ENCODE measurements around the gene CSRNP2. TPM values are rescaled to one million over a fixed set of nuclear protein-coding genes. Genes with fewer than 3 reads are reported as not detected.
A peak's percentile ranks its signal among the peaks of the same experiment; 100 is the strongest.

CSRNP2 gene
- total and polyA plus RNA-seq, 2 donors: 11.7 to 16.7 TPM

DNA sequence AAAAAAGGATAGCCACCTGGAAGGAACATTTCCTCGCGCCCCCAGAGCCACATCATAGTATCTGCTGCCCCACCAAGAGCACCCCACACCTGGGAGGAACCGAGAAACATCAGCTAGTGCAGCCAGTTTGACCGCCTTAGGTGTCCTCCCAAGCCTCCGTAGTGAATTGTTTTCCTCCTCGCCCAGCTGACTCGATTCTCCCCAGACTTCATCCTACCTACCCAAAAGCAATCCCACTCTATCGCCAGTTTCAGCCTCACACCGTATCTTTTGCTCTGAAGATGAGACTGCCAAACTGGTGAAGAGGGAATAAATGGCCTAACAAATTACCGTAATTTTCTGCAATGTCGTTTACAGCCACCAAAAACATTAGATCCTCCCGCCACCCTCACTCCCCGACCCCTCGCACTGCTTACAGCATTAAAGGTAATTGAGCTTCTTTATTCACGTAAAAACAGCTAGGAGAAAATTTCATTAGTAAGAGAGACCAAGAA, 56.0 kb downstream of the CSRNP2 start:
- WGBS: 97% methylated on average over 15 of the region's 15 CpGs
- Histone ChIP-seq H3K4me1 (ENCODE audit: control insufficient read depth in 2 of 2, insufficient read depth in 2 of 2, low read length in 2 of 2) (peaks cover 20 to 44% of the 10 kb centered on the region in 2 donors), H3K4me3 (ENCODE audit: low read length in 2 of 2) (no peak overlapping the region), H3K36me3 (ENCODE audit: control insufficient read depth in 2 of 2, insufficient read depth in 2 of 2, low read length in 1 of 2) (peaks cover 0 to 6% of the 10 kb centered on the region in 2 donors), H3K9me3 (ENCODE audit: control insufficient read depth in 2 of 2, insufficient read depth in 1 of 2, low read length in 1 of 2) (no peaks in the 10 kb centered on the region), H3K27me3 (ENCODE audit: control insufficient read depth in 2 of 2, insufficient read depth in 1 of 2, low read length in 1 of 2) (no peaks in the 10 kb centered on the region), H3K27ac (ENCODE audit: low read depth in 1 of 2, low read length in 1 of 2) (no peak overlapping the region)
- DNase-seq (ENCODE audit: low read depth in 6 of 9, low spot score in 9 of 9): no peak

DNA sequence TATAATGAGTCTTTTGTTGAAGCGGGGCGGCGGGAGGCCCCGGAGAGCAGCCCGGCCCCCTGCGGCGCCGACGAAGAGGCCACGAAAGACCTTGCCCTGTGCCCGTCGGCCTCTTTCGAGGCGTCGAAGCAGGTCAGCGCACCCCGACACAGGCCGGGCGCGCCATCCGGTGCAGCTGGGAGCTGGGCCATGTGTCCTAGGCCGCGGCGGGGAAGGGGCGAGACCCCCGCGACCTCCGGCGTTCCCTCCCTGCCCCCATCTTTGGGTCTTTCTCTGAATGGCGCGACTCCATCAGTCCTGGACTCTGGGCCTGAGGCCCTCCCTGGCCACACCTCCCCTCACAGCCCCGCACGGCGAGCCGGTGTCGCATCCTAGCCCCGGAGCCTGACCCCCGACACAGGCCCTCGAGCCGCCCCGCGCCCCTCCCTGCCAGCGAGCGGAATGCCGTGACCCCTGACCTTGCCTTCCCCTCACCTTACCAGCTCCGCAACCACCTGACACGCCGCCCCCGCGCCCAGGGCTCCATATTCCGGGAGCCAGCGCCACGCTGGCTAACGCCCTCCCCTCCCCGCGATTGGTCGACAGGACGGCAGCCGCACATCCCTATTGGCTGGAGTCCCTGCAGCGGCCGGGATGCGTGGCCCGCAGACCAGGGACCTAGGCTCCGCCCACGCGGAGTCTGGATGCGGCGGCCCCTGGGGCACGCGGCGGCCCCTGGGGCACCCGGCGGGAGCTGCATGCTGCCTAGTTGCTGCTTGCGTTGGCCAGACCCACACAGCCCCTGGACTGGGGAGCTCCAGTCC, 57.4 kb downstream of the CSRNP2 start, which contains the start of gene SLC11A2:
Gene SLC11A2, minus strand, starts transcription at position 549 of the 803 bp plus-strand sequence. CDS start 15,656 bp downstream, outside the sequence.
- Histone ChIP-seq H3K9me3 (ENCODE audit: control insufficient read depth in 2 of 2, insufficient read depth in 1 of 2, low read length in 1 of 2) (no peaks in the 10 kb centered on the region), H3K4me1 (ENCODE audit: control insufficient read depth in 2 of 2, insufficient read depth in 2 of 2, low read length in 2 of 2) (peaks cover 28 to 56% of the 10 kb centered on the region in 2 donors), H3K27ac (ENCODE audit: low read depth in 1 of 2, low read length in 1 of 2) (peak within 1 kb of the TSS; percentile 99), H3K27me3 (ENCODE audit: control insufficient read depth in 2 of 2, insufficient read depth in 1 of 2, low read length in 1 of 2) (no peaks in the 10 kb centered on the region), H3K36me3 (ENCODE audit: control insufficient read depth in 2 of 2, insufficient read depth in 2 of 2, low read length in 1 of 2) (peaks cover 0 to 6% of the 10 kb centered on the region in 2 donors), H3K4me3 (ENCODE audit: low read length in 2 of 2) (peak within 1 kb of the TSS; percentile 87 to 92)
- peak; percentile 70 to 95 (median 87) for DNase-seq (ENCODE audit: low read depth in 6 of 9, low spot score in 9 of 9)
- WGBS: under 1% methylated on average over 74 of the region's 74 CpGs

DNA sequence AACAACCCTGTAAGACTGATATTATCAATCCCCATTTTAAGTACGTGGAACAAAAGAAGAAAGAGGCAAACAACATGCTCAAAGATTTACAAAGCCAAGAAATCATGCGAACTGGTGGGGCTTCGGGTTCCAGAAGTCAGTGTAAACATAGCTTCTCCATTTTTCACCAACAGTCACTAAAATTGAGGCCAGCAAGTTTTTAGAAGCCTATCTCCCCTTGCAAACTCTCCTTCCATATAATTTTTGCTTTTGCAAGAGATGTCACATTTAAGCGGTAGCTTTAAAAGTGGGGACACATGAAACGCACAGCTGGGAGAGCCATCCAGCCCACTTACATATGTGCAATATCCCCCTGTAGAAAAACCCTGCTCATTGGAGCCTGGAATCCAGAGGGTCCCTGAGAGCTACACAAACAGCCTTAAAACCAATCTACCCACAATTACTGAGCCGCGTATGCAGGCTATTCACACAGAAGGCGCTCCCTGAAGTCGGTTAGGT, 58.0 kb downstream of the CSRNP2 start:
- 4% methylated on average over 9 of the region's 9 CpGs for WGBS
- Histone ChIP-seq H3K27ac (ENCODE audit: low read depth in 1 of 2, low read length in 1 of 2) (peak overlapping the region; percentile 99), H3K4me1 (ENCODE audit: control insufficient read depth in 2 of 2, insufficient read depth in 2 of 2, low read length in 2 of 2) (peaks cover 34 to 63% of the 10 kb centered on the region in 2 donors), H3K9me3 (ENCODE audit: control insufficient read depth in 2 of 2, insufficient read depth in 1 of 2, low read length in 1 of 2) (no peaks in the 10 kb centered on the region), H3K4me3 (ENCODE audit: low read length in 2 of 2) (peak overlapping the region; percentile 87 to 92), H3K36me3 (ENCODE audit: control insufficient read depth in 2 of 2, insufficient read depth in 2 of 2, low read length in 1 of 2) (peaks cover 0 to 8% of the 10 kb centered on the region in 2 donors), H3K27me3 (ENCODE audit: control insufficient read depth in 2 of 2, insufficient read depth in 1 of 2, low read length in 1 of 2) (no peaks in the 10 kb centered on the region)
- DNase-seq (ENCODE audit: low read depth in 6 of 9, low spot score in 9 of 9): peak in 3 of 9 donors; percentile 48 to 78 (median 63)

DNA sequence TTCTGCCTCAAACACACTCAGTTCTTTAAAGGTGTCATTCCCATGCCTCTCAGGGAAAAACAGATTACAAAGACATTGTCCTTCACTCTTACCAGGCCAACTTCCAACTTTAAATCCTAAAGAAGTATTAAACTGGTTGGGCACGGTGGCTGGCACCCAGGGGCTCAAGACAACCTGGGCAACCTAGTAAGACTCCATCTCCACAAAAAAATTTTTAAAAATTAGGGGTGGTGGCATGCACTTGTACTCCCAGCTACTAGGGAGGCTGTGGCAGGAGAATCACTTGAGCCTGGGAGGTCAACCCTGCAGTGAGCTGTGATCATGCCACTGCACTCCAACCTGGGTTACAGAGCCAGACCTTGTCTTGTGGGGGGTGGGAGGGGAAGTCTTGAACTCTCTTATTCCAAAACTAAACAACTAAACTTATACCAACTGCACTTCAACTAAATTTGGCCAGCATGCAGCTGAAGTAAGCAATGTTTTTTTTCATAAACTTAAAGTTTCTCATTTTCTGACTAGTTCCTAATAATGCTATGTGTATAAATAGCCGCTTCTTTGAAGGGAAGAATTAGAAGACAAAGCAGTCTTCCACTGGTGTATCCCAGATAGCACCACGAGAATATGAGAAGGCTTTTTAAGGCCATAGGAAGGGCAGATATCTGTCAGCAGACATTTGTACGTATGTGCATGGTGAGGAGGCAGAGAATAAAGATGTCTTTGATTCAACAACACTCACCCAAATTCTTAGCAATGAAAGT, 59.6 kb downstream of the CSRNP2 start:
- Histone ChIP-seq H3K27ac (ENCODE audit: low read depth in 1 of 2, low read length in 1 of 2) (peak overlapping the region; percentile 99), H3K4me1 (ENCODE audit: control insufficient read depth in 2 of 2, insufficient read depth in 2 of 2, low read length in 2 of 2) (peaks cover 41 to 76% of the 10 kb centered on the region in 2 donors), H3K9me3 (ENCODE audit: control insufficient read depth in 2 of 2, insufficient read depth in 1 of 2, low read length in 1 of 2) (no peaks in the 10 kb centered on the region), H3K4me3 (ENCODE audit: low read length in 2 of 2) (peak overlapping the region; percentile 87 to 92), H3K27me3 (ENCODE audit: control insufficient read depth in 2 of 2, insufficient read depth in 1 of 2, low read length in 1 of 2) (no peaks in the 10 kb centered on the region), H3K36me3 (ENCODE audit: control insufficient read depth in 2 of 2, insufficient read depth in 2 of 2, low read length in 1 of 2) (peaks cover 0 to 8% of the 10 kb centered on the region in 2 donors)
- WGBS: 67% methylated on average over 4 of the region's 4 CpGs
- peak in 1 of 9 donors; percentile 40 for DNase-seq (ENCODE audit: low read depth in 6 of 9, low spot score in 9 of 9)

DNA sequence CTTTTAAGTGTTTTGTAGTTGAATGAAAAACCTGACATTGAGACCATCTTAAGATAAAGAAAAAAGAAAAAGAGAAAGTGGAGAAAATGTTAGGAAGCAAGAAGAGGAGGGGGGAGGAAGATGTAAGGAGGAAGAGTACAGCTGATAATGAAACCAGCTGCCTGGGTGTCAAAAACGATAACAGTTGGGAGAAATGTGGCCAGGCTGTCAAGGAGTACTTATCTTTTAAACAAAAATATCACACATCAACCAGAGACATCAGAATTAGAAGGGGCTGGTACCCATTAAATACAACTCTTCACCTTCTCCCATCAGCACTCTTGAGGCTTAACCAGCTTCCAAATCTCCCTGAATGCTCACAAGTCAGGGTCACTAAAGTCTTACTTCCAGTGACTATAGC, 61.7 kb downstream of the CSRNP2 start:
- H3K4me1 ChIP-seq (ENCODE audit: control insufficient read depth in 2 of 2, insufficient read depth in 2 of 2, low read length in 2 of 2): peaks cover 38 to 62% of the 10 kb centered on the region in 2 donors
- WGBS: 4% methylated on average over 1 of the region's 1 CpG

DNA sequence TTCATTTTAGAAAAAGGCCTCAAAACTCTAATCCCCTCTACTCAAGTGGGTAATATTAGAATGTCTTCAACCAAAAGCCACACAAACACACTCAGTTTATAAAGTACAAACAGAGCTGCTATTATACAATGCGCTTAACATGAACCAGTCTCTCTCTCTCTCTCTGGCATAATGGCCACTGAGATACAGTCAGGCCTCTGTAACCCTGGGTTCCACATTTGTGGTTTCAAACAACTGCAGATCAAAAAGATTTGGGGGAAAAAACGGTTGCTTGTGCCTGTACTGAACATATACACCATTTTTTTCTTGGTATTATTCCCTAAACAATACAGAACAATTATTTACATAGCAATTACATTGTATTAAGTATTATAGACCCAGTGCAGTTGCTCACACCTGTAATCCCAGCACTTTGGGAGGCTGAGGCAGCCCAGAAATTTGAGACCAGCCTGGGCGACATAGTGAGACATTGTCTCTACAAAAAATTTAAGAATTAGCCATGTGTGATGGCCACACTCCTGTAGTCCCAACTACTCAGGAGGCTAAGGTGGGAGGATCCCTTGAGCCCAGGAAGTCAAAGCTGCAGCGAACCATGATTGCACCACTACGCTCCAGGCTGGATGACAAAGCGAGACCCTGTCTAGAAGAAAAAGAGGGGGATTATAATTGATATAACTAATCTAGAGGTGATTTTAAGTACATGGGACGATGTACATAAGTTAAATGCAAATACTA, 62.8 kb downstream of the CSRNP2 start:
- 69% methylated on average over 7 of the region's 7 CpGs for WGBS
- peak overlapping the region; percentile 8 to 24 for H3K4me3 ChIP-seq (ENCODE audit: low read length in 2 of 2)
- no peaks in the 10 kb centered on the region for H3K27me3 ChIP-seq (ENCODE audit: control insufficient read depth in 2 of 2, insufficient read depth in 1 of 2, low read length in 1 of 2)
- H3K27ac ChIP-seq (ENCODE audit: low read depth in 1 of 2, low read length in 1 of 2): peak overlapping the region; percentile 61 to 91
- peaks cover 0 to 8% of the 10 kb centered on the region in 2 donors for H3K36me3 ChIP-seq (ENCODE audit: control insufficient read depth in 2 of 2, insufficient read depth in 2 of 2, low read length in 1 of 2)
- peaks cover 36 to 57% of the 10 kb centered on the region in 2 donors for H3K4me1 ChIP-seq (ENCODE audit: control insufficient read depth in 2 of 2, insufficient read depth in 2 of 2, low read length in 2 of 2)
- no peaks in the 10 kb centered on the region for H3K9me3 ChIP-seq (ENCODE audit: control insufficient read depth in 2 of 2, insufficient read depth in 1 of 2, low read length in 1 of 2)
- DNase-seq (ENCODE audit: low read depth in 6 of 9, low spot score in 9 of 9): peak in 3 of 9 donors; percentile 54 to 83 (median 55)

More for the DNA sequence above, 61.7 kb downstream of the CSRNP2 start:
- Histone ChIP-seq H3K36me3 (ENCODE audit: control insufficient read depth in 2 of 2, insufficient read depth in 2 of 2, low read length in 1 of 2) (peaks cover 0 to 8% of the 10 kb centered on the region in 2 donors), H3K27me3 (ENCODE audit: control insufficient read depth in 2 of 2, insufficient read depth in 1 of 2, low read length in 1 of 2) (no peaks in the 10 kb centered on the region), H3K4me3 (ENCODE audit: low read length in 2 of 2) (peak overlapping the region in 1 of 2 donors; percentile 26), H3K27ac (ENCODE audit: low read depth in 1 of 2, low read length in 1 of 2) (peak overlapping the region; percentile 58 to 91), H3K9me3 (ENCODE audit: control insufficient read depth in 2 of 2, insufficient read depth in 1 of 2, low read length in 1 of 2) (no peaks in the 10 kb centered on the region)
- peak in 1 of 9 donors; percentile 47 for DNase-seq (ENCODE audit: low read depth in 6 of 9, low spot score in 9 of 9)

DNA sequence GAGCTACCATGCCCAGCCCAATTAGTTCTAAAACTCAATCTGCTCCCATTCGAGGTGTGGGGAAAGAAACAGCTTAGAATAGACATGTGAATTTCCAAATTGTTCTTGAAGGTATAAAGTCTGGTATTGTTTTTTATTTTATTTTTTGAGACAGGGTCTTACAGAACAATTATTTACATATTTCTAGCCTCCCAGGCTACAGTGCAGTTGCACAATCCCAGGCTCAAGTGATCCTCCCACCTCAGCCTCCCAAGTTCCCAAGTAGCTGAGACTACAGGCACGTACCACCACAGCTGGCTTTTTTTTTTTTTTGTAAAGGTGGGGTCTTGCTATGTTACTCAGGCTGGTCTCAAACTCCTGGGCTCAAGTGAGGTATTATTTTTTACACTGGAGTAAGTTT, 63.5 kb downstream of the CSRNP2 start:
- H3K27me3 ChIP-seq (ENCODE audit: control insufficient read depth in 2 of 2, insufficient read depth in 1 of 2, low read length in 1 of 2): no peaks in the 10 kb centered on the region
- no peak for DNase-seq (ENCODE audit: low read depth in 6 of 9, low spot score in 9 of 9)

DNA sequence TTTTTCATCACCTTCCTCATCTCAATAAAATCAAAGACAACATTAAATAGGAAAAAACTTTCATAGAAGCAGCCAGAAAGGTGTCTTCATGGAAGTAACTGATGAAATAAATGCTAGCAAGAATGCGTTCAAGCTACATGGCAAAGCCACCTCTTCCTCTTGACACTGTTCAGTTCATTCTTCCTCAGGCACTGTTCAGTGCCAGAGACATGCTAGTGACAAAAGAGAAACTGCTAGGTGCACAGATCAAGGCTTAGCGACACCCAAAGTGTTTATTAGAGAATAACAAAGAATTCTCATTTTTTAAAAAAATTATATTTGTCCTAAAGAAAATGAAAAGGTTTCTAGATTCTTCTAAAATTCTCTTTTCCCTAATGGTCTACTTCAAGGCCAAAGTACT, 64.4 kb downstream of the CSRNP2 start:
- peaks cover 0 to 8% of the 10 kb centered on the region in 2 donors for H3K36me3 ChIP-seq (ENCODE audit: control insufficient read depth in 2 of 2, insufficient read depth in 2 of 2, low read length in 1 of 2)
- no peaks in the 10 kb centered on the region for H3K27me3 ChIP-seq (ENCODE audit: control insufficient read depth in 2 of 2, insufficient read depth in 1 of 2, low read length in 1 of 2)
- H3K4me1 ChIP-seq (ENCODE audit: control insufficient read depth in 2 of 2, insufficient read depth in 2 of 2, low read length in 2 of 2): peaks cover 32 to 48% of the 10 kb centered on the region in 2 donors
- WGBS: 77% methylated on average over 2 of the region's 2 CpGs
- H3K9me3 ChIP-seq (ENCODE audit: control insufficient read depth in 2 of 2, insufficient read depth in 1 of 2, low read length in 1 of 2): no peaks in the 10 kb centered on the region
- DNase-seq (ENCODE audit: low read depth in 6 of 9, low spot score in 9 of 9): peak in 2 of 9 donors; percentile 42 to 66
- no peak overlapping the region for H3K4me3 ChIP-seq (ENCODE audit: low read length in 2 of 2)
- peak overlapping the region in 1 of 2 donors; percentile 57 for H3K27ac ChIP-seq (ENCODE audit: low read depth in 1 of 2, low read length in 1 of 2)

More for the DNA sequence above, 63.5 kb downstream of the CSRNP2 start:
- 56% methylated on average over 2 of the region's 2 CpGs for WGBS
- H3K36me3 ChIP-seq (ENCODE audit: control insufficient read depth in 2 of 2, insufficient read depth in 2 of 2, low read length in 1 of 2): peaks cover 0 to 8% of the 10 kb centered on the region in 2 donors
- peak overlapping the region; percentile 36 to 91 for H3K27ac ChIP-seq (ENCODE audit: low read depth in 1 of 2, low read length in 1 of 2)
- peaks cover 36 to 55% of the 10 kb centered on the region in 2 donors for H3K4me1 ChIP-seq (ENCODE audit: control insufficient read depth in 2 of 2, insufficient read depth in 2 of 2, low read length in 2 of 2)
- no peak overlapping the region for H3K4me3 ChIP-seq (ENCODE audit: low read length in 2 of 2)
- no peaks in the 10 kb centered on the region for H3K9me3 ChIP-seq (ENCODE audit: control insufficient read depth in 2 of 2, insufficient read depth in 1 of 2, low read length in 1 of 2)

Measured in thymus (tissue), 11 donors.